Sciatic nerve (tissue), 2 donors: ENCODE data around the gene SIK2. TPM values are rescaled to one million over a fixed set of nuclear protein-coding genes. Genes with fewer than 3 reads are reported as not detected.

ENCODE experiments used
- ATAC-seq: fragments of 200-7000 bp; cut with Tn5 transposase; one replicate; pipeline ENCODE4 v1.9.1; 2020; ENCODE audit warnings: mild to moderate bottlenecking, moderate library complexity
- DNase-seq: peaks from one replicate; pipeline ENCODE4 v3.0.0-alpha.2; 2020; ENCODE audit warnings: low spot score
- intact Hi-C: fragments of 100-400 bp; cut with DNase I; formaldehyde crosslinking; loops from one replicate; pipeline ENCODE4 v1.14.2; 2022
- total RNA-seq: library from RNA; stranded (reverse); fragmentation: NEBNext Ultra II Directional; extraction: Animal tissue kit (Norgen Biotek cat#: 25700); gene quantifications from one replicate; pipeline ENCODE4 v1.2.1, GENCODE V29; 2021
- donor health status: DM: no; HTN: no; CAD: no.
- donor health status: DM: no; HTN: no; CAD: no.

SIK2 gene
- total RNA-seq, 1 donor from 2014 or later: 28.3 TPM

GRCh38 chr11:111734101-111734953, 132.1 kb downstream of the SIK2 start:
- ATAC-seq: no peak
- intact Hi-C loops: no loop called here
- no peak for DNase-seq

DNA sequence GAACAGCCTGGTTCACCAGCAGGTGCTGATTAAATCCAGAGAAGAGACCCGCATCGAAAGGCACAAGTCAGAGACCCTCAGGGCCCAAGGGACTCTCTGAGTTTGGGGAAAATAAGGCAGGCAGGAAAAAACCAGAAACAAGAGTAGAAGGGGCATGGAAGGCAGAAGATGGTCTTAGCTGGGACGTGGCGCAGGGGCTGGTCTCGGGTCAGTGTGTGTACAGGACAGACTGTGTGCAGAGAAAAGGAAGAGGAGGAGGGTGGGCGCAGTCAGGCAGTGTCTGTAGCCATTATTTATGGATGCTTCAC, 132.7 kb downstream of the SIK2 start:
- ATAC-seq (no peak), DNase-seq (no peak)
- intact Hi-C loops: no loop called here

DNA sequence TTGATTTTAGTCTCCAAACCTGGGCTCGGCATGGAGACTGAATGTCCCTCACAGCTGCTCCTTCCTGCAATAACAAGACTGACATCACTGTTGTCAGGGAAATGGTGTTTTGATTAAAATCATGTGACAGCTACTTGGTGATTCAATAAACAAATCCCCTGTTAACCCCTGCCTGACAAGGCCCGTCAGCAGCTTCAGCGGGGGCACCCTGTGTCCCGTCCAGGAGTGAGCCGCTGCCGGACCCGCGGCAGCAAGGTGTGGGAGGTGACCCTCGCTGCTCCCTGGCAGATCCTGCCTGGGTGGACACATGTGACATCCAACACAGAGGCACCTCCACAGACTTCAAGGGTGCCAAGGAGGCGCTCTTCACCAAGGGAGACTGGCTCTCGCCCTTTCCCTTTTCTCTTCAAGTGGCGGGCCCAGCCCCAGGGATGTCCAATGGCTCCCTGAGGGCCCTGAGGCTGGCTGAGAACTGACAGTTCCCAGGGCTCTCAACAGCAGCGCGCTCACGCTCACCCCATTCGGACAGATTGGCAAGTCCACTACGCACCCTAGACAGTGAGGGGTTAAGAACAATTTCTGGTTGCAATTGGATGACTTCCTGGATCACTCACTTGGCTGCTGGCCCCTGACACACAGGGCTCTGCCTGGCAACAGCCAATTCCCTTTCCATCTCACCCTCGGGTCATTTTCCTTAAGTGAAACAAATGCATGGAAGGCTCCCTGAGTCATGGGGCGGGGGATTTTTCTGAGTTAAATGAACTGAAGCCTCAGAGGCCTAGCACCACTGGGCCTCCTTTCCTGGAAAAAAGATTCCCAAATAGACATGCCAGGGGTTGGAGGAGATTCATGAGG, 133.2 kb downstream of the SIK2 start:
- peak; percentile 85 for DNase-seq
- intact Hi-C loops: no loop called here
- ATAC-seq: peak; percentile 88

GRCh38 chr11:111736181-111736590, 133.9 kb downstream of the SIK2 start:
- ATAC-seq: peak; percentile 4
- intact Hi-C loops: no loop called here
- no peak for DNase-seq

DNA sequence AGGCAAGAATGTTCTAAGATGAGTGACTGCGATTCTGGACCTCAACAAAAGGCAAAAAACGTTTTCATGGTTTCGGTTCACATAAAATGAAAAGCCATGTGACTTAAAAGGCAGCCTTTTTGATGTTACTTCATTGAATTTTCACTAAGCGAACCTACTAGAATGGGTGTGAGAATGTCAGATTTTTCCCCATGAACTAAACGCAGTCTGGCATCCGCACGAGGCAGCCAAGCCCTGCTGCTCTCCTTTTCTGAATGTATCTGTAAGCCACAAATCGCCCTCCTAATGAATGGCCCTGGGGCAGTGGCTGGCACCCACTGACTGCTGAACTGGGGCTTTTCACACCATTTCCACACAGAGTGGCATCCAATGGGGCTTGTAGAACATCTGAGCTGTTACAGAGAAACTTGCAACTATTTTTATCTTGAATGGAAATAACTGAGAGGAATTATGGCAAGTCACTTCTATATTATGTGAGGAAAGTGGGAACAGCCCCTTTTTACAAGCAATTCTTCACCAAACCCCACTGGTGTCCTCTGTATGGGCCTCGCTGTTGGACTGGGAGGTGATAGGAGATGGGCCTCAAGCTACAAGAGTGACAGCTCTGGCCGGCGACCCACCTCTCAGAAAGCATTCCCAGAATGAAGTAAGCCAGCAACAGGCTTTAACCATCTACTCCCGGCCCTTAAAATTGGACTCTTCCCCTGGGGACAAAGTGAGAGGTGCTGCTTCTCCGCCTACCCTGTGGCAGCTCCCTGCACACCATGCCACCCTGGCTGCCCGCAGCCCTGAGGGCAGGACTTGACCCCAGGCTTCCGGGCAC, 134.6 kb downstream of the SIK2 start:
- DNase-seq (no peak), ATAC-seq (no peak)
- intact Hi-C loops: no loop called here

GRCh38 chr11:111737444-111738210, 135.4 kb downstream of the SIK2 start:
- ATAC-seq: peak; percentile 3
- intact Hi-C loops: no loop called here
- DNase-seq: no peak

GRCh38 chr11:111739299-111739698, 137.1 kb downstream of the SIK2 start:
- no peak for DNase-seq
- ATAC-seq: no peak
- intact Hi-C loops: no loop called here

GRCh38 chr11:111741751-111742150, 139.5 kb downstream of the SIK2 start:
- ATAC-seq (no peak), DNase-seq (no peak)
- intact Hi-C loops: no loop called here

DNA sequence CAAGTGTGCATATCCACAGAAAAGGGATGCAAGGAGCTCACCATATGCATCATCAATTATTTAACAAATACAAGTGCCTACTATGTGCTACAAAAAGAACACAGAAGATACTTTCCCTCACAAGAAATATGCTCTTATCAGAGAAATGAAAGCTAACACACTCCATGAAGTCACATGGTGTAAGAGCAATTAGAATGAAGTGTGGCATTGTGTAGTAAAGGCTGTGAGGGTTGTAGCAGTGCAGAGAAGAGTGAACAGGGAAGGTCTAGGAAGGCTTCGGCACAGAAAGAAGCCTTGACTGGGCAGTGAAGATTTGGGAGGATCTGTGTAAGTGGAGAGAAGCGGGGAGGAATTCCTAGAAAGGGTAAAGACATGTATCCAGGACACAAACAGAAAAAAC, 141.5 kb downstream of the SIK2 start:
- DNase-seq: no peak
- intact Hi-C loops: no loop called here
- ATAC-seq: no peak

DNA sequence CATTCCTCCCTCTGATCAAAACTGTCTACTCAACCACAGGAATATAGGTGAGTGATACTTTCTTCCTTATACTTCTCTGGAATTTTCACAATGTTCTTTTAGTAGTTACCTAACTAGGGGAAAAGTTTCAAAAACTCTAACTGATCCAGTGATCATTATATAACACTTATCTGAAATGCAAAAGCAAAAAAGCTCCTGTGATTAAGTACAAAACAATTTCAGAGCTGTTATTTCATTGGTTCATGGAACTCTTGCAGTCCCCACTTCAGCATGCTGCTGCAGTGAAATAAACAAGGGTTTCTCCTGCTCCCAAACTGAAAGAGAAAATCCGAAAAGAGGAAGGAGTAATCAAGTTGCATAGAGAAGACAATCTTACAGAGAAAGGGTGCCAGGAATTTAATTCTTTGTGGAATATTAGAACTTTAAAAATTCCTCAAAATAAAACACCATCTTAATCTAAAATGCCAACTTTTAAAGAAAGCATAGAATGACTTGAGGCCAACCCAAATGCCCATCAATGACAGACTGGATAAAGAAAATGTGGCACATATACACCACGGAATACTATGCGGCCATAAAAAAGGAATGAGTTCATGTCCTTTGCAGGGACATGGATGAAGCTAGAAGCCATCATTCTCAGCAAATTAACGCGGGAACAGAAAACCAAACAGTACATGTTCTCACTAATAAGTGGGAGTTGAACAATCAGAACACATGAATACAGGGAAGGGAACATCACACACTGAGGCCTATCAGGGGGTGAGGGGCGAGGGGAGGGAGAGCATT, 143.7 kb downstream of the SIK2 start:
- intact Hi-C loops: no loop called here
- no peak for DNase-seq
- ATAC-seq: no peak

- ATAC-seq (no peak), DNase-seq (no peak)
- intact Hi-C loops: no loop called here
Measured at GRCh38 chr11:111748035-111748804, 146.0 kb downstream of the SIK2 start.

DNA sequence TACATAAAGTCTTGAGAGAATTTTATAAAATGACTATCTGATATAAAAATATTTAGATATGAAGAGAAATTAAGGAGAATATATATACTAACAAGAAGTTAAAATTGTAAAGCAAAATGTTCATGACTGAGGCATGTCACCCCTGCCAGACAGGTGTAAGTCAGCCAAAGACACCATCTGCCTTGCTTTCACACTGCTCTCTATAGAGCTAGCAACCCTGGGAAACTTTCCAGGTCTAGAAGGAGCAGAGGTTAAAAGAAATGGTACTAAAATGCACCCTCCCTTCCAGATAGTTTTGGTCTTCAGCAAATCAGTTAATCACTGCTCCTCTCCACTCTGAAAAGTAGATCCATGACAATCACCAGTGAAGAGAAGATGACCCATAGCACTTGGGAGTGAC, 147.4 kb downstream of the SIK2 start:
- intact Hi-C loops: no loop called here
- DNase-seq: no peak
- no peak for ATAC-seq

DNA sequence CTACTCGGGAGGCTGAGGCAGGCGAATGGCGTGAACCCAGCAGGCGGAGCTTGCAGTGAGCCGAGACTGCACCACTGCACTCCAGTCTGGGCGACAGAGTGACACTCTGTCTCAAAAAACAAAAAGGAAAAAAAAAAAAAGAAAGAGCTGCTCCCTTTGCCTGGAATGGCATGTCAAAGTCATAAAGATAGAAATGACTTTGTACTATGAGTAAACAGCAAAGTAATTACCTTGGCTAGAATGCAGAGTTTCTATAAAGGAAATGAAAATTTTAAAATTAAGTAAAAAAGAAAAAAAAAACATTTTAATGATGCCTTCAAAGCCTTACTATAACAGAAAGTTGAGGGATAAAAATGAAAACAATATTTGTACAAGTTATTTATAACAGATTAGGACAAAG, 153.8 kb downstream of the SIK2 start:
- intact Hi-C loops: no loop called here
- DNase-seq: no peak
- ATAC-seq: no peak

- intact Hi-C loops: no loop called here
- ATAC-seq (no peak), DNase-seq (no peak)
Measured at GRCh38 chr11:111759376-111759775, 157.1 kb downstream of the SIK2 start.

DNA sequence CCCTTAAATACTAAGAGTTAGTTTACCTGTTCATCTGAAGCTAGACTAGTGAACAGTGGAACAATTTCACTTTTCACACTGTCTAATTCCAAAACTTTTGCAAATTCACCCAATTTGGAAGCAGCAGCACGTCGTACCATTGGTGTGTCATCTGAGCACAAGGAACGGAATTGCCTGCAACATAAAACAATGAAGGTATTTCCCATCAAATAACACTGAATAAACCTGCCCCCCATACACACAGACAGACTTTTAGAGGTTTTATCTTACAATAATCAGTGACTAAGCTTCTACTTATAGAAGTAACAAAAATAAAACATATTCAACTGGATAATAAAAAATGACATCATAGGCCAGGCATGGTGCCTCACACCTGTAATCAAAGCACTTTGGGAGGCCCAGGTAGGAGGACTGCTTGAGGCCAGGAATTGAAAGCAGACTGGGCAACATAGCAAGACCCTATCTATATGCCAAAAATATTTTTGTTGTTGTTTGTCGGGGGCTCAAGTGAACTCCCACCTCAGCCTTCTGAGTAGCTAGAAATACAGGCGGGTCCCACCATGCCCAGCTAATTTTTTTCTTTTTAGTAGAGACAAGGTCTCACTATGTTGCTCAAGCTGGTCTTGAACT, 157.6 kb downstream of the SIK2 start:
- intact Hi-C loops: no loop called here
- DNase-seq (no peak), ATAC-seq (no peak)

GRCh38 chr11:111761036-111761435, 158.8 kb downstream of the SIK2 start:
- intact Hi-C loops: no loop called here
- DNase-seq (no peak), ATAC-seq (no peak)

DNA sequence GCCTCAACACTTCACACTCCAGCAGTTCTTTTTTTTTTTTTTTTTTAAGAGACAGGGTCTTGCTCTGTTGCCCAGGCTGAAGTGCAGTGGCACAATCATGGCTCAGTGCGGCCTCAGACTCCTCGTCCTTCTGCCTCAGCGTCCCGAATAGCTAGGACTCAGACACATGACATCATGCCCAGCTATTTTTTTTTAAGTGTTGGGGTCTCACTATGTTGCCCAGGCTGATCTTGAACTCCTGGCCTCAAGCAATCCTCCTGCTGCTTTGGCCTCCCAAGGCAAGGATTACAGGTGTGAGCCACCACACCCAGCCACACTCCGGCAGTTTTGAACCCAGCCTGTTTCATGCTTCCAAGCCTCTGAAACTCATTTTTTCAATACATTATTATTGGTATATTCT, 160.3 kb downstream of the SIK2 start:
- DNase-seq (no peak), ATAC-seq (no peak)
- intact Hi-C loops: no loop called here
